Measurements from ENCODE around the gene ETV3.

- TF ChIP-seq CTCF (IDR thresholded peaks at IDR 0.05) (no peak), ZFX (IDR thresholded peaks at IDR 0.05; ENCODE audit: borderline replicate concordance) (no peak)
These were observed 45.7 kb upstream of the ETV3 start for GRCh38 chr1:157183870-157184269.

Measured in 22Rv1 (cell line).